ENCODE measurements around the gene SFTPA2. TPM values are rescaled to one million over a fixed set of nuclear protein-coding genes. Genes with fewer than 3 reads are reported as not detected.
"Not testable (repeated sequence)": the region's sequence is repeated elsewhere in the genome, so short reads cannot be mapped to it uniquely, and the experiment has no call there.

Gene SFTPA2
- total and polyA plus RNA-seq, 2 donors from 2014 or later = 0.13 TPM; not detected in 1

DNA sequence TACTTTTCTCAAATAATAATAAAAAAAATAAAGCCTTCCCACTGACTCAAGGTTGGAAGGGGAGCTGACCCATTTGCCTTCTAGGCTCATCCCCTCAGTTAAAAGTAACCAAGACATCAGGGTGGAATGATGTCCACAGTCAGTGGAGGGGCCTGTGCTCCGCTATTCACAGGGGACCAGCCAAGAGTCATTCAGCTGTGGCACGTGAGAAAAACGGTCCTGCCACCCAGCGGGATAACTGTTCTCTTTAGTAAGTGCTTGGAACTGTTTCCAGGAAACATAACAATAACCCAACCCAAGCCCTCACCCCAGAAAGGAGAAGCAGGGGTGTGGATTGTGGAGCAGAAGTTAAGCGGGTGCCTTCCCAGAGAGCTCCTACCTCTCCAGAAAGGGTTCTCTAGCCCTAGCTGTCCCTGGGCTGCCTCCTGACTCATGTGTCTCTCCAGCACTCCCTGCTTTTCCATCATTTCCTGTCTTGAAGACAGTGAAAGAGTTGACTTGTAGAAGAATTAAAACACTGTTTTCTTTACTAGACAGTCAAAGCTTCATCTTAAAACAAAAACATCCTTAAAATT is 50.2 kb downstream of the SFTPA2 start:
- peak in 1 of 5 donors; percentile 19 for DNase-seq
- H3K9me3 ChIP-seq (ENCODE audit: control insufficient read depth in 2 of 3, insufficient read depth in 1 of 3, low read length in 3 of 3); H3K4me1 ChIP-seq (ENCODE audit: control insufficient read depth in 2 of 3, insufficient read depth in 2 of 3, low read depth in 1 of 3, low read length in 3 of 3); H3K36me3 ChIP-seq (ENCODE audit: control insufficient read depth in 2 of 3, insufficient read depth in 3 of 3, low read length in 3 of 3); intact Hi-C loops (cut with DNase I); H3K9ac ChIP-seq (ENCODE audit: low read length in 3 of 3); H3K27ac ChIP-seq (ENCODE audit: low read depth in 2 of 2, low read length in 2 of 2); H3K4me3 ChIP-seq (ENCODE audit: low read length in 3 of 3); H3K27me3 ChIP-seq (ENCODE audit: control insufficient read depth, insufficient read depth, low read length); FAIRE-seq: not testable (repeated sequence)

DNA sequence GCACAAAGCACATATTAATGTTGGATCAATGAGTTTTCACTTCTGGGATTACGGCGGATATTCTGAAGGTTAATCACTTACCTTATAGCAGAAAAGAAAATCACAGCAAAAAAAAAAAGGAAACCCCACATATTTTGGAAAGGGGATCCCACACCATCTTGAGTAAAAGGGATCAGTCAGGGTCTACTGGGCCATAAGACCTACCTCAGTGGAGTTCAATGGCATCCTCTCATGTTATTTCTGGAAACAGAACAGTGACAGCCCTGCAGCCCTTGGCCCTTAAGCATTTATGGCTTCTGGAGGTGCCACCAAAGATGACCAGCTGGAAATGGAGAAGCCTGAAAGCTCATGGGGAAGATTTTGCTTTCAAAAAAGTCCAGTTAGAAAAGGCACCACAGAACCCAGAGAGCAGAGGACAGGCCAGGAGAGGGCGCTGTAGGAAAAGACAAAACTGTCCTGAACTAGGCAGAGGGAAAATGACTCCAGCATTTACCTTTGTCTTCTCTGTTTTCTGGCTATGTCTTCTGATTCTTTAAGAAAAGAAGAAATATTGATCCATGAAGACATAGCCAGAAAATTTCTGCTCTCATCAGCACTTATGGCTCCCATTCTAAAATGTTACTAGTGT is 50.8 kb downstream of the SFTPA2 start:
- DNase-seq; H3K9ac ChIP-seq (ENCODE audit: low read length in 3 of 3); H3K9me3 ChIP-seq (ENCODE audit: control insufficient read depth in 2 of 3, insufficient read depth in 1 of 3, low read length in 3 of 3); H3K27ac ChIP-seq (ENCODE audit: low read depth in 2 of 2, low read length in 2 of 2); H3K4me3 ChIP-seq (ENCODE audit: low read length in 3 of 3); intact Hi-C loops (cut with DNase I); H3K27me3 ChIP-seq (ENCODE audit: control insufficient read depth, insufficient read depth, low read length); FAIRE-seq; H3K36me3 ChIP-seq (ENCODE audit: control insufficient read depth in 2 of 3, insufficient read depth in 3 of 3, low read length in 3 of 3); H3K4me1 ChIP-seq (ENCODE audit: control insufficient read depth in 2 of 3, insufficient read depth in 2 of 3, low read depth in 1 of 3, low read length in 3 of 3): not testable (repeated sequence)

GRCh38 chr10:79508245-79508644 is 52.0 kb downstream of the SFTPA2 start:
- H3K9ac ChIP-seq (ENCODE audit: low read length in 3 of 3); H3K27me3 ChIP-seq (ENCODE audit: control insufficient read depth, insufficient read depth, low read length); H3K36me3 ChIP-seq (ENCODE audit: control insufficient read depth in 2 of 3, insufficient read depth in 3 of 3, low read length in 3 of 3); intact Hi-C loops (cut with DNase I); DNase-seq; H3K9me3 ChIP-seq (ENCODE audit: control insufficient read depth in 2 of 3, insufficient read depth in 1 of 3, low read length in 3 of 3); H3K27ac ChIP-seq (ENCODE audit: low read depth in 2 of 2, low read length in 2 of 2); H3K4me3 ChIP-seq (ENCODE audit: low read length in 3 of 3); H3K4me1 ChIP-seq (ENCODE audit: control insufficient read depth in 2 of 3, insufficient read depth in 2 of 3, low read depth in 1 of 3, low read length in 3 of 3); FAIRE-seq: not testable (repeated sequence)

DNA sequence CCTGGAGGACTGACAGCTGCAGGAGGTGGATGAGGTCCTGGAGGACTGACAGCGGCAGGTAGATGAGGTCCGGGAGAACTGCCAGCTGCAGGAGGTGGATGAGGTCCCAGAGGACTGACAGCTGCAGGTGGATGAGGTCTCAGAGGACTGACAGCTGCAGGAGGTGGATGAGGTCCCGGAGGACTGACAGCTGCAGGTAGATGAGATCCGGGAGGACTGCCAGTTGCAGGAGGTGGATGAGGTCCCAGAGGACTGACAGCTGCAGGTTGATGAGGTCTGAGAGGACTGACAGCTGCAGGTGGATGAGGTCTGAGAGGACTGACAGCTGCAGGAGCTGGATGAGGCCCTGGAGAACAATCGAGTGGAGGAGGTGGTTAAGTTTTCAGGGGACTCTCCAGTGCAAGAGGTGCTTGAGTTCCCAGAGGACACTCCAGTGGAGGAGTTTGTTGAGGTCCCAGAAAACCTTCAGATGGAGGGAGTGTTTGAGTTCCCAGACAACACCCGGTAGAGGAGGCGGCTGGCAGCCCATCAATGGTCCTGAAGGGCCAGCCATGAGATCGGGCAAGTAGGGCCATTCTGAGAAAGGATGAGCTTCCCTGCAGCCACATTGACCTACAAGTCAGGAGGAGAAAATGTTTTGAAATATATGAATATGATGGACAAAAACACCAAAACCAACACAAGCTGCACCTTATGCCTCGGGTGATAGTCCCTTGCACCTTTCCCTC is 52.6 kb downstream of the SFTPA2 start:
- no peak overlapping the region for H3K9ac ChIP-seq (ENCODE audit: low read length in 3 of 3)
- no peak overlapping the region for H3K27ac ChIP-seq (ENCODE audit: low read depth in 2 of 2, low read length in 2 of 2)
- no peak overlapping the region for H3K4me3 ChIP-seq (ENCODE audit: low read length in 3 of 3)
- no peak for TF ChIP-seq CTCF (IDR thresholded peaks at IDR 0.05; ENCODE audit: borderline replicate concordance, extremely low read depth, insufficient read depth)
- H3K36me3 ChIP-seq (ENCODE audit: control insufficient read depth in 2 of 3, insufficient read depth in 3 of 3, low read length in 3 of 3) = no peaks in the 10 kb centered on the region
- no peaks in the 10 kb centered on the region for H3K4me1 ChIP-seq (ENCODE audit: control insufficient read depth in 2 of 3, insufficient read depth in 2 of 3, low read depth in 1 of 3, low read length in 3 of 3)
- DNase-seq (peak in 1 of 5 donors; percentile 19), FAIRE-seq (no peak)
- no peaks in the 10 kb centered on the region for H3K27me3 ChIP-seq (ENCODE audit: control insufficient read depth, insufficient read depth, low read length)
- intact Hi-C loops (cut with DNase I) = no loop called here
- H3K9me3 ChIP-seq (ENCODE audit: control insufficient read depth in 2 of 3, insufficient read depth in 1 of 3, low read length in 3 of 3) = no peaks in the 10 kb centered on the region

Other genes starting within 250 kb of the SFTPA2 start
- gene PPIF, start 212.9 kb downstream of the SFTPA2 start, total RNA-seq = 36.7 TPM
- gene PPIF, start 212.9 kb downstream of the SFTPA2 start, polyA plus RNA-seq (ENCODE audit: insufficient read depth, low read depth, low replicate concordance) = 120 TPM
- 21.3 TPM for gene ZCCHC24, start 114.8 kb downstream of the SFTPA2 start, total RNA-seq
- gene ZCCHC24, start 114.8 kb downstream of the SFTPA2 start, polyA plus RNA-seq (ENCODE audit: insufficient read depth, low read depth, low replicate concordance) = 8.4 TPM
- gene EIF5AL1, start 47.9 kb downstream of the SFTPA2 start, total RNA-seq = 0.54 TPM
- gene EIF5AL1, start 47.9 kb downstream of the SFTPA2 start, polyA plus RNA-seq (ENCODE audit: insufficient read depth, low read depth, low replicate concordance) = 1.4 TPM
- gene SFTPA1, start 50.5 kb upstream of the SFTPA2 start, total RNA-seq = not detected
- not detected for gene SFTPA1, start 50.5 kb upstream of the SFTPA2 start, polyA plus RNA-seq (ENCODE audit: insufficient read depth, low read depth, low replicate concordance)
- gene NUTM2B, start 142.8 kb upstream of the SFTPA2 start, total RNA-seq = 1.1 TPM
- 2.0 TPM for gene NUTM2B, start 142.8 kb upstream of the SFTPA2 start, polyA plus RNA-seq (ENCODE audit: insufficient read depth, low read depth, low replicate concordance)

Data from kidney (tissue), 14 donors.